HepG2 (cell line): ENCODE data around the gene SPN. TPM values are rescaled to one million over a fixed set of nuclear protein-coding genes. Genes with fewer than 3 reads are reported as not detected.
A peak's percentile ranks its signal among the peaks of the same experiment; 100 is the strongest.

ENCODE experiments used
- DMAP1 ChIP-seq: IDR thresholded peaks from 2 replicates; pipeline ENCODE4 v1.6.1; 2016
- DPF2 ChIP-seq: sonication (generic); formaldehyde crosslinking; IDR thresholded peaks from 2 replicates; pipeline ENCODE4 v1.4.0; 2020; ENCODE audit warnings: mild to moderate bottlenecking, low read depth, missing genetic modification reagents, borderline replicate concordance
- ELF3 ChIP-seq: IDR thresholded peaks from 2 replicates; pipeline ENCODE4 v1.6.1; 2016; ENCODE audit warnings: missing genetic modification reagents, missing compliant biosample characterization
- GATAD2A ChIP-seq: IDR thresholded peaks from 2 replicates; pipeline ENCODE4 v1.6.1; 2016
- GTF3A ChIP-seq: sonication (generic); formaldehyde crosslinking; conservative IDR thresholded peaks from 2 replicates; pipeline ENCODE4 v1.4.0; 2020; ENCODE audit warnings: mild to moderate bottlenecking, missing genetic modification reagents
- KAT2B ChIP-seq: fragments of 150-350 bp; IDR thresholded peaks from 2 replicates; pipeline ENCODE4 v1.6.1; 2014; ENCODE audit warnings: low read depth, low read length, borderline replicate concordance
- KDM1A ChIP-seq: IDR thresholded peaks from 2 replicates; pipeline ENCODE4 v1.6.1; 2016; ENCODE audit warnings: missing compliant biosample characterization
- KMT2A ChIP-seq: sonication (generic); formaldehyde crosslinking; IDR thresholded peaks from 2 replicates; pipeline ENCODE4 v1.4.0; 2020; ENCODE audit warnings: missing genetic modification reagents
- NFIB ChIP-seq: sonication (generic); formaldehyde crosslinking; IDR thresholded peaks from 2 replicates; pipeline ENCODE4 v1.9.0; 2021; ENCODE audit warnings: missing genetic modification reagents, mild to moderate bottlenecking, borderline replicate concordance
- NRL ChIP-seq: sonication (generic); formaldehyde crosslinking; IDR thresholded peaks from 2 replicates; pipeline ENCODE4 v1.5.0; 2020; ENCODE audit warnings: missing genetic modification reagents, mild to moderate bottlenecking, moderate library complexity, borderline replicate concordance
- PAX8 ChIP-seq: sonication (generic); formaldehyde crosslinking; IDR thresholded peaks from 2 replicates; pipeline ENCODE4 v1.8.0; 2022; ENCODE audit warnings: mild to moderate bottlenecking, missing genetic modification reagents, borderline replicate concordance
- POGZ ChIP-seq: sonication (generic); formaldehyde crosslinking; IDR thresholded peaks from 2 replicates; pipeline ENCODE4 v1.4.0; 2020; ENCODE audit warnings: mild to moderate bottlenecking, missing genetic modification reagents
- PRMT3 ChIP-seq: sonication (generic); formaldehyde crosslinking; IDR thresholded peaks from 2 replicates; pipeline ENCODE4 v1.8.1; 2022; ENCODE audit warnings: low read depth, mild to moderate bottlenecking, moderate library complexity, missing genetic modification reagents, borderline replicate concordance
- TAF1 ChIP-seq: sonication (generic); formaldehyde crosslinking; IDR thresholded peaks from 2 replicates; pipeline ENCODE4 v1.4.0; 2020; ENCODE audit warnings: missing genetic modification reagents
- TEAD2 ChIP-seq: sonication (generic); formaldehyde crosslinking; IDR thresholded peaks from 2 replicates; pipeline ENCODE4 v1.9.0; 2021; ENCODE audit warnings: missing genetic modification reagents
- ZBTB21 ChIP-seq: sonication (generic); formaldehyde crosslinking; IDR thresholded peaks from 2 replicates; pipeline ENCODE4 v1.4.0; 2020; ENCODE audit warnings: missing genetic modification reagents
- ZMYM4 ChIP-seq: sonication (generic); formaldehyde crosslinking; IDR thresholded peaks from 2 replicates; pipeline ENCODE4 v1.8.1; 2023; ENCODE audit warnings: mild to moderate bottlenecking, missing genetic modification reagents
- ZNF12 ChIP-seq: sonication (generic); formaldehyde crosslinking; IDR thresholded peaks from 2 replicates; pipeline ENCODE4 v1.5.0; 2020; ENCODE audit warnings: missing genetic modification reagents
- ZNF296 ChIP-seq: sonication (generic); formaldehyde crosslinking; conservative IDR thresholded peaks from 2 replicates; pipeline ENCODE4 v1.5.0; 2020; ENCODE audit warnings: mild to moderate bottlenecking, missing genetic modification reagents
- ZNF34 ChIP-seq: sonication (generic); formaldehyde crosslinking; IDR thresholded peaks from 2 replicates; pipeline ENCODE4 v1.4.0; 2020; ENCODE audit warnings: mild to moderate bottlenecking, missing genetic modification reagents, borderline replicate concordance
- ZNF547 ChIP-seq: sonication (generic); formaldehyde crosslinking; IDR thresholded peaks from 2 replicates; pipeline ENCODE4 v1.5.1; 2020; ENCODE audit warnings: mild to moderate bottlenecking, missing genetic modification reagents
- ZNF678 ChIP-seq: sonication (generic); formaldehyde crosslinking; IDR thresholded peaks from 2 replicates; pipeline ENCODE4 v1.4.0; 2020; ENCODE audit warnings: mild to moderate bottlenecking, missing genetic modification reagents
- ZNF761 ChIP-seq: sonication (generic); formaldehyde crosslinking; conservative IDR thresholded peaks from 2 replicates; pipeline ENCODE4 v1.4.0; 2020; ENCODE audit warnings: mild to moderate bottlenecking, missing genetic modification reagents
- ZSCAN22 ChIP-seq: sonication (generic); formaldehyde crosslinking; IDR thresholded peaks from 2 replicates; pipeline ENCODE4 v1.4.0; 2020; ENCODE audit warnings: mild to moderate bottlenecking, missing genetic modification reagents
- polyA plus RNA-seq, 8 experiments: library from polyadenylated mRNA; depleted of rRNA in 3 of 8; stranded (reverse) in 7 of 8; unstranded in 1 of 8; fragments of >200 nt; fragmentation: Illumina TruSeq in 4 of 8; extraction: Trizol in 4 of 8; gene quantifications; 2 replicates each; pipeline versions ENCODE4 v1.2.1 to v1.2.3, GENCODE V29; 2011 to 2016; ENCODE audit warnings: low read depth in 4 of 8, missing spikeins in 1 of 8, mixed read lengths in 1 of 8; ENCODE audit not compliant: insufficient read depth in 1 of 8
- total RNA-seq, 5 experiments: library from RNA; depleted of rRNA; stranded (reverse); fragments of >200 nt; fragmentation: Illumina TruSeq; extraction: Trizol; gene quantifications; 2 replicates each; pipeline ENCODE4 v1.2.3, GENCODE V29; 2016; ENCODE audit warnings: low read depth in 1 of 5
- TF ChIP-seq, protein P1 (sequence below): sonication (generic); formaldehyde crosslinking; IDR thresholded peaks from 2 replicates; pipeline ENCODE4 v1.4.0; 2020; ENCODE audit warnings: missing genetic modification reagents, mild to moderate bottlenecking, borderline replicate concordance
- TF ChIP-seq, protein P2 (sequence below): sonication (generic); formaldehyde crosslinking; IDR thresholded peaks from 2 replicates; pipeline ENCODE4 v1.4.0; 2020; ENCODE audit warnings: missing genetic modification reagents, mild to moderate bottlenecking, borderline replicate concordance
- TF ChIP-seq, protein P3 (sequence below): IDR thresholded peaks from 2 replicates; pipeline ENCODE4 v1.6.1; 2016; ENCODE audit warnings: mild to moderate bottlenecking

SPN gene
- total and polyA plus RNA-seq, 2 of the 13 experiments (the other 11 are each of a cell fraction or from before 2014, with no cell fraction given): 0.22 to 1.6 TPM

DNA sequence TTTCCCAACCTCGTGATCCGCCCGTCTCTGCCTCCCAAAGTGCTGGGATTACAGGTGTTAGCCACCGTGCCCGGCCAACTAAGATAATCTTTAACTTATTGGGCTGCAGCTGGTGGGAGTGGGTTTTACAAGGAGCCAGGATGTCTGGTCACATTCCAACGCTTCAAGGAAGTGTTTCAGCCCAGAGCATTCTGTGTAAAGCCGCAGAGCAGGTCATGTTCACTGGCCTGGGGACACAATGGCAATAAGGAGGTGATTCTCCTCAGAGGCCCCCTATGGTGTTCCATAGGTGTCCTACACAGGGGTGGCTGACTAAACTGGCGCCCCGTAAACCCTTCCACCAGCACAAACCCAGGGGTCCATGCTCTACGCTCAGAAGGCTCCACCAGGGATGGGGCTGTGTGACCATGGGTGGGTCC is 17.1 kb downstream of the SPN start (continued):
- TF ChIP-seq DMAP1 (CRISPR knock-in tag) (no peak), TAF1 (CRISPR knock-in tag) (peak; percentile 22; the same call in 1 of the 2 replicates), NRL (CRISPR knock-in tag) (no peak; the same call in 1 of the 2 replicates), ZNF547 (0 out of 2 replicates have a peak, but pooled peaks have one; percentile 51), ZNF761 (CRISPR knock-in tag) (0 out of 2 replicates have a peak, but pooled peaks have one; percentile 21), ZBTB21 (CRISPR knock-in tag) (no peak), POGZ (CRISPR knock-in tag) (peak; percentile 56), NFIB (CRISPR knock-in tag) (no peak), ZNF678 (CRISPR knock-in tag) (no peak), GATAD2A (CRISPR knock-in tag) (peak; percentile 44), PAX8 (CRISPR knock-in tag) (no peak), ZMYM4 (CRISPR knock-in tag) (peak; percentile 18; the same call in 1 of the 2 replicates), ZNF12 (CRISPR knock-in tag) (no peak), TEAD2 (no peak), DPF2 (CRISPR knock-in tag) (no peak), GTF3A (no peak), KDM1A (CRISPR knock-in tag) (no peak), ZNF34 (0 out of 2 replicates have a peak, but pooled peaks have one; percentile 7), PRMT3 (CRISPR knock-in tag) (no peak), ZNF296 (no peak), KAT2B (no peak), ELF3 (CRISPR knock-in tag) (peak; percentile 70), ZSCAN22 (CRISPR knock-in tag) (no peak), KMT2A (no peak)
- TF ChIP-seq, protein P1, sequence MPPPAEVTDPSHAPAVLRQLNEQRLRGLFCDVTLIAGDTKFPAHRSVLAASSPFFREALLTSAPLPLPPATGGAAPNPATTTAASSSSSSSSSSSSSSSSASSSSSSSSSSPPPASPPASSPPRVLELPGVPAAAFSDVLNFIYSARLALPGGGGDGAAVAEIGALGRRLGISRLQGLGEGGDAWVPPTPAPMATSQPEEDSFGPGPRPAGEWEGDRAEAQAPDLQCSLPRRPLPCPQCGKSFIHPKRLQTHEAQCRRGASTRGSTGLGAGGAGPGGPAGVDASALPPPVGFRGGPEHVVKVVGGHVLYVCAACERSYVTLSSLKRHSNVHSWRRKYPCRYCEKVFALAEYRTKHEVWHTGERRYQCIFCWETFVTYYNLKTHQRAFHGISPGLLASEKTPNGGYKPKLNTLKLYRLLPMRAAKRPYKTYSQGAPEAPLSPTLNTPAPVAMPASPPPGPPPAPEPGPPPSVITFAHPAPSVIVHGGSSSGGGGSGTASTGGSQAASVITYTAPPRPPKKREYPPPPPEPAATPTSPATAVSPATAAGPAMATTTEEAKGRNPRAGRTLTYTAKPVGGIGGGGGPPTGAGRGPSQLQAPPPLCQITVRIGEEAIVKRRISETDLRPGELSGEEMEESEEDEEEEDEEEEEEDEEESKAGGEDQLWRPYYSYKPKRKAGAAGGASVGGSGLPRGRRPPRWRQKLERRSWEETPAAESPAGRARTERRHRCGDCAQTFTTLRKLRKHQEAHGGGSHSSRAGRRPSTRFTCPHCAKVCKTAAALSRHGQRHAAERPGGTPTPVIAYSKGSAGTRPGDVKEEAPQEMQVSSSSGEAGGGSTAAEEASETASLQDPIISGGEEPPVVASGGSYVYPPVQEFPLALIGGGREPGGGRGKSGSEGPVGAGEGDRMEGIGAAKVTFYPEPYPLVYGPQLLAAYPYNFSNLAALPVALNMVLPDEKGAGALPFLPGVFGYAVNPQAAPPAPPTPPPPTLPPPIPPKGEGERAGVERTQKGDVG (CRISPR knock-in tag): no peak
- TF ChIP-seq, protein P2, sequence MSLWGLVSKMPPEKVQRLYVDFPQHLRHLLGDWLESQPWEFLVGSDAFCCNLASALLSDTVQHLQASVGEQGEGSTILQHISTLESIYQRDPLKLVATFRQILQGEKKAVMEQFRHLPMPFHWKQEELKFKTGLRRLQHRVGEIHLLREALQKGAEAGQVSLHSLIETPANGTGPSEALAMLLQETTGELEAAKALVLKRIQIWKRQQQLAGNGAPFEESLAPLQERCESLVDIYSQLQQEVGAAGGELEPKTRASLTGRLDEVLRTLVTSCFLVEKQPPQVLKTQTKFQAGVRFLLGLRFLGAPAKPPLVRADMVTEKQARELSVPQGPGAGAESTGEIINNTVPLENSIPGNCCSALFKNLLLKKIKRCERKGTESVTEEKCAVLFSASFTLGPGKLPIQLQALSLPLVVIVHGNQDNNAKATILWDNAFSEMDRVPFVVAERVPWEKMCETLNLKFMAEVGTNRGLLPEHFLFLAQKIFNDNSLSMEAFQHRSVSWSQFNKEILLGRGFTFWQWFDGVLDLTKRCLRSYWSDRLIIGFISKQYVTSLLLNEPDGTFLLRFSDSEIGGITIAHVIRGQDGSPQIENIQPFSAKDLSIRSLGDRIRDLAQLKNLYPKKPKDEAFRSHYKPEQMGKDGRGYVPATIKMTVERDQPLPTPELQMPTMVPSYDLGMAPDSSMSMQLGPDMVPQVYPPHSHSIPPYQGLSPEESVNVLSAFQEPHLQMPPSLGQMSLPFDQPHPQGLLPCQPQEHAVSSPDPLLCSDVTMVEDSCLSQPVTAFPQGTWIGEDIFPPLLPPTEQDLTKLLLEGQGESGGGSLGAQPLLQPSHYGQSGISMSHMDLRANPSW: no peak
- TF ChIP-seq, protein P3, sequence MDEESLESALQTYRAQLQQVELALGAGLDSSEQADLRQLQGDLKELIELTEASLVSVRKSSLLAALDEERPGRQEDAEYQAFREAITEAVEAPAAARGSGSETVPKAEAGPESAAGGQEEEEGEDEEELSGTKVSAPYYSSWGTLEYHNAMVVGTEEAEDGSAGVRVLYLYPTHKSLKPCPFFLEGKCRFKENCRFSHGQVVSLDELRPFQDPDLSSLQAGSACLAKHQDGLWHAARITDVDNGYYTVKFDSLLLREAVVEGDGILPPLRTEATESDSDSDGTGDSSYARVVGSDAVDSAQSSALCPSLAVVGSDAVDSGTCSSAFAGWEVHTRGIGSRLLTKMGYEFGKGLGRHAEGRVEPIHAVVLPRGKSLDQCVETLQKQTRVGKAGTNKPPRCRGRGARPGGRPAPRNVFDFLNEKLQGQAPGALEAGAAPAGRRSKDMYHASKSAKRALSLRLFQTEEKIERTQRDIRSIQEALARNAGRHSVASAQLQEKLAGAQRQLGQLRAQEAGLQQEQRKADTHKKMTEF: no peak
